ENCODE results near the gene SPOCK1.

GRCh38 chr5:137492331-137492730 is 6.8 kb downstream of the SPOCK1 start:
- TF ChIP-seq CTCF (IDR thresholded peaks at IDR 0.05) (no peak), ESRRA (IDR thresholded peaks at IDR 0.05; ENCODE audit: borderline replicate concordance, low read length) (no peak), NR3C1 (IDR thresholded peaks at IDR 0.05) (no peak), KDM5A (IDR thresholded peaks at IDR 0.05) (no peak), ZSCAN20 (CRISPR knock-in tag; IDR thresholded peaks at IDR 0.05) (no peak)
